ENCODE results near the gene CTNNA1. TPM values are rescaled to one million over a fixed set of nuclear protein-coding genes. Genes with fewer than 3 reads are reported as not detected.

Gene CTNNA1
- total RNA-seq, 1 donor from 2014 or later = 216 TPM

DNA sequence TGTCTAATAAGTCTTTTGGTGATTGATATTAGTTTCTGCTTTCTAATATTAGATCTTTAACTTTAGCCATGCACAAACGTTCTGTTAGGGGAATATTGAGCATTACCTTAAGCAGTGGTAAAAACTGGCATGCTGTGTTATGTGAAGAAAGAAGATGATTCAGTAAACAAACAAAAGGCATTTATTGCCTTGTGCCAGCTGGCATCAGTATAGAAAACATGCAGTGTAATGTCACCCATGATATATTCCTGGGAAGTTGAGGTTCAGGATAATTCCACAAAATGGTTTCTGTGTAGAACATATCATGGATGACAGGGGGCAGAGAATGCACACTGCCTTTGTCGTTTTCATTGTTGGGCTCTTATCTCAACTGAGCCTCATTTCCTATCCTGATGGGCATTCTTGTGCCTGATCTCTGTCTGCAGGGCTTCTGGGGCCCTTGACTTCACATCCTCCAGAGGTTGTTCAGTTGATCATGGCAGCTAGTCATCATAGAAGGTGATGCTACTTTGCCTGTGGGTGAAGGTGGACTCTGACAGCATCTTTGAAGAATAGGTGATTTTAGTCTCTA lies 97.7 kb downstream of the CTNNA1 start:
- no peak for DNase-seq

DNA sequence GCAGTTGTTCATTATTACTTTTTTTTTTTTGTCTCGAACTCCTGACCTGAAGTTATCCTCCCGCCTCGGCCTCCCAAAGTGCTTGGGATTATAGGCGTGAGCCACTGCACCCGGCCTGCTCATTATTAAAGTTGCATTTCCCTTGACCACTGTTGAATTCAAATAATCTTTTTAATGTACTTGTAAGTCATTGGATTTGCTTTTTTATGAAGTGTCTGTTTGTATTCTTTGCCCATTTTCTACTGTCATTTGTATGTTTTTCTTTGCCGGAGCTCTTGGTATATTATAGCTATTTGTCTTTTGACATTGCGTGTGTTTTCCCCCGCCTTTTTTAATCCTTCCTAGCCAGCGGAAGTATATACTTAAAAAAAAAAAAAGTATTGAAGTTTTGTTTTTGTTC lies 99.9 kb downstream of the CTNNA1 start:
- no peak for DNase-seq

GRCh38 chr5:138867011-138867410 lies 113.8 kb downstream of the CTNNA1 start:
- no peak for DNase-seq

- no peak for DNase-seq
Observed at GRCh38 chr5:138869038-138869437, 115.8 kb downstream of the CTNNA1 start.

- DNase-seq = no peak
Observed at GRCh38 chr5:138869763-138870500, 116.7 kb downstream of the CTNNA1 start.

DNA sequence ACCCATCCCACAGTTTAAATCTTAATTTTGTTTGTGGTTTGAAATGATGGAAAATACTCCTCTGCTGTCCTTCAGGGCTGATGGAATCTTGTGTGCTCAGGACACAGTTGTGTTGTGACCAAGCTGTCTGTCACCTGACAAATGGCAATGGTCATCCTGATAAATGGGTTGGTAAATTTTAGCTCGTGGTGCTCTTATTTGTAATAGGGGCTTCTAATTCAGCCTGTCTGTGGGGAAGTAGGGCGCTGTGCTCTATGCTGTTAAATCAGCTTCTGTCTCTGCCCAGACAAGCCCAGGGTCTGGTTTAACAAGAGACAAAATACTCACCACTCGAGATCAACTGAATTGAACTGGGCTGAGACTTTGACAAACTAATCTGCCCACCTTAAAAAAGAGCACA lies 117.4 kb downstream of the CTNNA1 start:
- DNase-seq = no peak

DNA sequence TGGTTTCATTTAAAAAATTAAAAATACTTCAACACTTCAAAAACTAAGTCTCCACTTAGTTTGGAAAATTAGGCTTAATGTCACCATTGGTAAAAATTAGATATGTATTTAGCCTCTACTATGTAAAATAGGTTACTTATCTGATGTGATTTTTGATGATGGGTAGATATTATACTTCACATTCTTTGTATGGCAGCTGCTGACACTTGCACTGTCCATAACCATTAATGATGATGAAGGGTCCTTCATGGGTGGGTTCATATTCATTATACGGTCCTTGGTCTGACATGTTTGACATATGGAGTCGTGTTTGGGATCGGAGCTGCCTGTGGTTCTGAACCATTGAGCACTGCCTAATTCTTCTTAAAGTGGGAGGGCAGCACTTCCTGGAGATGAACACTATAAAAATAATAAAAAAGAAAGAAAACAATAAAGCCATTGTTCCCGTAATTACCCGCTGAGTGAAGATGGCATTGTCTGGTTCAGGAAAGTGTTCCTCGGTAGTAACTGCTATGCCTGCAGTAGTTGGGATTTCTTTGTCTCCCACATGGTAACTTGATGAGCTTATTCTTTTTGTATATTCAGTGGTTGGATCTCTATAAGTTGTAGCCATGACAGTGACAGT lies 119.7 kb downstream of the CTNNA1 start:
- no peak for DNase-seq

DNA sequence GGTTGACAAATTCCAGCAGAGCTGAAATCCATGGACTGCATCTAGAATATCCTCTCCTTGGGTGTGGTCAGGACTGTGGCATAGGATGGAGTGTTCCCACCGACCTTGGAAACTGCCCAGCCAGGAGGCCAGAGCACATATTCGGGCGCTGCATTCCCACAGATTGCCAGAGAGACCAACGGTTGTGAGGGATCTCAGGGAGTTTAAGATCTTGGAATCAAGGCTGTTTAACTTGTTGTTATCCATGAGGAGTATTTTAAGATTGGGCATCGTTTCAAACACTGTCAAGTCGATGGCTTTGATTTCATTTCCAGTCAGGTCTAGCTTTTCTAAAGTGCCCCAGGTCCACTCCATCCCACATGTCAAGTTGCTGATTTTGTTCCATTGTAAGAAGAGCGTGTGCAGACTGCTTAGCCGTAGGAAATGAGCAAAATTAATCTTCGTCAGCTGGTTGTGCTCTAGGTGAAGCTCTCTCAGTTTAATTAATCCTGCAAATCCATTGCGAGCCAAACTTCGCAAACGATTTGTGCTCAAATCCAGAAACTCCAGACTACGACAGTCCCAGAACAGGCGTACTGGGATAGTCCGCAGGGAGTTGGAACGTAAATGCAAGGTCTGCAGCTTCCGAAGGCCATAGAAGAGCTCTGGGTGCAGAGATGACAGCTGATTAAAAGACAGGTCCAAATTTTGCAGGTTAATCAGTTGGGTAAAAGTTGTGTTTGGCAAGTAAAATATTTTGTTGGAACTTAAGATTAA lies 120.4 kb downstream of the CTNNA1 start:
- peak; percentile 17 for DNase-seq

GRCh38 chr5:138874241-138874640 lies 121.0 kb downstream of the CTNNA1 start:
- DNase-seq = peak; percentile 16

DNA sequence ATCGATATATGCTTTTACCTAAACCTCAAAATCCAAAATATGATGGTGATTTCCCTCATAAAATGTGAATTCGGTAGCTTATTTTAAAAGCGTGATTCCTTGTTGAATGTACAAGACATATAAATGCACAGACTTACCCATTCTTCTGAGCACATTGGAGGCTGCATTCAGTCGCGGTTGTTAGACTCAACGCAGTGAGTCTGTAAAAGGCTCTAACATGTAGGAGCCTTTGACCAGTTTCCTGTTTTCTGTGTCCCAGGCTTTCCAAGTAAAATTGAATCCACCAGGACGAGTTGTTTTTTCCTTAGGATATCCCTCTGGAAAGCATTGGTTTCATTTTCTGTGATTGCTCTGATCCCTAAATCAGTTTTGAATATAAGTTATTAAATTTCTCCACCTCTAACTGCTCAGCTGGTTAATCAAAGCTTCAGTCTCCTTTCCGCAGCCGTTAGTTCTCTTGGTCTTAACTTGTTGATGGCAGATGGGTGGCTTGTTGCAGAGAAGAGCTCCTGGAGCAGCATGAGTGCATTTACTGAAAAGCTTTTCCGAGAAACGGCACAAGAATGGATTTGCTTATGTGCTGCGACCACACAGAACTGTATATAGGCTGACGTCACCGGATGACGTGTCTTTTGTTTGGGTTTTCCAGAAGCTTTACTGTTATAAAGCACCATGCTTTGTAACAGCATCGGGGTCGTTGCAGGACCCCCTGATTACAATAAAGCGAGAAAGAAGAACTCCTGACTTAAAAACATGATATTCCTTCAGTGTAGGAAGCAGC lies 121.7 kb downstream of the CTNNA1 start, which contains the start of gene LRRTM2:
Gene LRRTM2, minus strand, starts transcription at position 565 of the 781 bp plus-strand sequence. Its CDS starts 424 bp downstream, at position 141.
- peak; percentile 36 for DNase-seq

GRCh38 chr5:138875552-138875875 lies 122.3 kb downstream of the CTNNA1 start:
- no peak for DNase-seq

GRCh38 chr5:138875946-138876345 lies 122.7 kb downstream of the CTNNA1 start:
- DNase-seq = no peak

GRCh38 chr5:138876811-138877210 lies 123.6 kb downstream of the CTNNA1 start:
- DNase-seq = no peak

DNA sequence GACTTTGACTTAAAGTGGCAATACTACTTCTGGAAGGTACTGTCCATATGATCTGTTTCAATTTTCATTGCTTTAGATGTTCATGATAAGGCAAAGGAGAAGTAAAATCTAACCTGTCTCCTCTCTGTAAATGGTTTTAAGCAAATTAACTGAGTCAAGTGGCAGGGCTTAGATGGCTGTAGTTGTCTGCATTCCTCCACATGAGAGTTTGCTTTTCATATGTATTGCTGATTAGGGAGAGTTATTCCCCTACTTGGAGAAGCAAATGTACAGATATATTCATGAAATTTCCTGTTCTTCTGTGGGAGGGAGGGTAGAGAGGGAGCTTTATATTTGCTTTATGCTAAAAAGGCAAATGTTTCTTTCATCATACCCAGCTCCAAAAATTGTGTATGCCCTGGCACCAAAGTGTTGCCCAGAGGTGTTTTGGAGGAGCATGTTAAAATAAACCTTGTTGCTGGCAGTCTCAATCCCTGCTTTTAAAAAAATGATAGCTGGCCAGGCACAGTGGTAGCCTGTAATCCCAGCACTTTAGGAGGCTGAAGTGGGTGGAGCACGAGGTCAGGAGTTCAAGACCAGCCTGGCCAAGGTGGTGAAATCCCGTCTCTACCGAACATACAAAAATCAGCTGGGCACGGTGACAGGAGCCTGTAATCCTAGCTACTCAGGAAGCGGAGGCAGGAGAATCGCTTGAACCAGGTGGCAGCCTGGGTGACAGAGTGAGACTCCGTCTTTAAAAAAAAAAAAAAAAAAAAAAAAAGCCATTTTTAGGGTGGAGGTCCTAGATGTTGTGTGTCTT lies 125.4 kb downstream of the CTNNA1 start:
- no peak for DNase-seq

DNA sequence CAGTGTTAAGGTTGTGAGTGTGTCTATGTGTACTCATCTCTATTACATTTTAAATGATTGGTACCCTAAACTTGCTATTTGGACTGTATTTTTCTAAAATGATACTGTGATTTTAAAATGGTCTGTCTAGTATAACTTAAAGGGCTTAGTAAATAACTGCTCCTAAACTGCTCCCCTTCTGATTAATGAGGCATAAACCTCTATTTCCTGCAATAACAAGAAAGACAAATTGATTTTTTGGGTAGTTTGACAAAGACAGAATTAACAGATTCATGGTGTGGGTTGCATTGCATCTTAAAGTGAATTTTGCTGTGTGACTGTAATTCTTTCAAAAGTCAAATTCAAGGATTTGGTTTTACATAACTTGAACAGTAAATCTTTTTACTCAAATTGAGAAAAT lies 130.0 kb downstream of the CTNNA1 start:
- DNase-seq = no peak

GRCh38 chr5:138884094-138884493 lies 130.9 kb downstream of the CTNNA1 start:
- DNase-seq = no peak

- DNase-seq = no peak
Observed at GRCh38 chr5:138884554-138884953, 131.3 kb downstream of the CTNNA1 start.

DNA sequence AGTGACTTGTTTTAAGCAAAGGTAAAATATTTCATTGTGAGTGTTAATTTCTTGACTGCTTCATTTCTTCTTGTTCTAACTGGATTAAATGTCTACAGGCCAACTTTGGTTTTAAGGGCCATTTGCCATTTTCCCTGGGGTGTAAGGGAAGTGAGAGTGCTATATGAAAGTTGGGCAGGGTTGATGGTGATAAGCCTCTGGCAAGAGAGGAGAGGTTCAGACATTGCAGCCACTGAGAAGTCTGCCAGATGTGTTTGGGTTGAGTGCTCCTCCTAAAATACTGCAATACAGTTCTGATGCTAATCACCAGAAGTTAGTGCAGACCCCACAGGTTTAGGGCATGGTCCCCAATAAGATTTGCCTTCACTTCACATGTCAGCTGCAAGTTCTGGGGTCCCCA lies 136.8 kb downstream of the CTNNA1 start:
- no peak for DNase-seq

- DNase-seq = no peak
Observed at GRCh38 chr5:138890644-138891043, 137.4 kb downstream of the CTNNA1 start.

GRCh38 chr5:138895918-138896317 lies 142.7 kb downstream of the CTNNA1 start:
- DNase-seq = no peak

GRCh38 chr5:138898299-138898698 lies 145.1 kb downstream of the CTNNA1 start:
- DNase-seq = no peak

Measured in occipital lobe (tissue), 2 donors.